ENCODE measurements around the gene SGTA. TPM values are rescaled to one million over a fixed set of nuclear protein-coding genes. Genes with fewer than 3 reads are reported as not detected.

The SGTA gene
- total and polyA plus RNA-seq, 2 experiments from 2014 or later = 71.6 to 102 TPM

DNA sequence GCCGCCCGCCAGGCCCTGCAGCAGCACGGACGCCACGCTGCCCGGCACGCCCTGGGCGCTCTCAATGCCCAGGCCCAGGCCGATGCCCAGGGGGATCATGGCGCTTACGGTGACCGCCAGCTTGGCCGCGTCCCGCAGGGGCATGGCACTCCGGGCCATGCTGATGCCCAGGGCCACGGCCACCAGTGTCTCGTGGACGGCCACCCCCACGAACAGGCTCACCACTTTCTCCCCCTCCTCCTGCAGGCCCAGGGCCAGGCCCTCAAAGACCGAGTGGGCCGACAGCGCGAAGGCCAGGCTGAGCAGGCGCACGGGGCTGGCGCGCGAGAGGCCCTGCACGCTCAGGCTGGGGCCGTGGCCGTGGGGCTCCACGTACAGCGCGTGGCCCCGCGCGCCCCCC, 50.2 kb downstream of the SGTA start:
- no peak for ATAC-seq
- peaks cover 23% of the 10 kb centered on the region for H3K27me3 Mint-ChIP-seq (ENCODE audit: insufficient read depth, low read depth, poor library complexity)
- no peaks in the 10 kb centered on the region; the same call in 1 of the 2 replicates for H3K36me3 ChIP-seq (ENCODE audit: insufficient read depth)
- no peak overlapping the region for H3K27ac Mint-ChIP-seq
- DNase-seq (ENCODE audit: low spot score) = no peak
- H2AFZ ChIP-seq = no peak overlapping the region
- no peak for TF ChIP-seq CREB1 (CRISPR knock-in tag; IDR thresholded peaks at IDR 0.05; ENCODE audit: low read depth)
- TF ChIP-seq, protein P1, sequence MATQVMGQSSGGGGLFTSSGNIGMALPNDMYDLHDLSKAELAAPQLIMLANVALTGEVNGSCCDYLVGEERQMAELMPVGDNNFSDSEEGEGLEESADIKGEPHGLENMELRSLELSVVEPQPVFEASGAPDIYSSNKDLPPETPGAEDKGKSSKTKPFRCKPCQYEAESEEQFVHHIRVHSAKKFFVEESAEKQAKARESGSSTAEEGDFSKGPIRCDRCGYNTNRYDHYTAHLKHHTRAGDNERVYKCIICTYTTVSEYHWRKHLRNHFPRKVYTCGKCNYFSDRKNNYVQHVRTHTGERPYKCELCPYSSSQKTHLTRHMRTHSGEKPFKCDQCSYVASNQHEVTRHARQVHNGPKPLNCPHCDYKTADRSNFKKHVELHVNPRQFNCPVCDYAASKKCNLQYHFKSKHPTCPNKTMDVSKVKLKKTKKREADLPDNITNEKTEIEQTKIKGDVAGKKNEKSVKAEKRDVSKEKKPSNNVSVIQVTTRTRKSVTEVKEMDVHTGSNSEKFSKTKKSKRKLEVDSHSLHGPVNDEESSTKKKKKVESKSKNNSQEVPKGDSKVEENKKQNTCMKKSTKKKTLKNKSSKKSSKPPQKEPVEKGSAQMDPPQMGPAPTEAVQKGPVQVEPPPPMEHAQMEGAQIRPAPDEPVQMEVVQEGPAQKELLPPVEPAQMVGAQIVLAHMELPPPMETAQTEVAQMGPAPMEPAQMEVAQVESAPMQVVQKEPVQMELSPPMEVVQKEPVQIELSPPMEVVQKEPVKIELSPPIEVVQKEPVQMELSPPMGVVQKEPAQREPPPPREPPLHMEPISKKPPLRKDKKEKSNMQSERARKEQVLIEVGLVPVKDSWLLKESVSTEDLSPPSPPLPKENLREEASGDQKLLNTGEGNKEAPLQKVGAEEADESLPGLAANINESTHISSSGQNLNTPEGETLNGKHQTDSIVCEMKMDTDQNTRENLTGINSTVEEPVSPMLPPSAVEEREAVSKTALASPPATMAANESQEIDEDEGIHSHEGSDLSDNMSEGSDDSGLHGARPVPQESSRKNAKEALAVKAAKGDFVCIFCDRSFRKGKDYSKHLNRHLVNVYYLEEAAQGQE (IDR thresholded peaks at IDR 0.05; ENCODE audit: unreplicated experiment) = no peak
- TF ChIP-seq JUNB (IDR thresholded peaks at IDR 0.05; ENCODE audit: unreplicated experiment) = no peak
- TF ChIP-seq, protein P2, sequence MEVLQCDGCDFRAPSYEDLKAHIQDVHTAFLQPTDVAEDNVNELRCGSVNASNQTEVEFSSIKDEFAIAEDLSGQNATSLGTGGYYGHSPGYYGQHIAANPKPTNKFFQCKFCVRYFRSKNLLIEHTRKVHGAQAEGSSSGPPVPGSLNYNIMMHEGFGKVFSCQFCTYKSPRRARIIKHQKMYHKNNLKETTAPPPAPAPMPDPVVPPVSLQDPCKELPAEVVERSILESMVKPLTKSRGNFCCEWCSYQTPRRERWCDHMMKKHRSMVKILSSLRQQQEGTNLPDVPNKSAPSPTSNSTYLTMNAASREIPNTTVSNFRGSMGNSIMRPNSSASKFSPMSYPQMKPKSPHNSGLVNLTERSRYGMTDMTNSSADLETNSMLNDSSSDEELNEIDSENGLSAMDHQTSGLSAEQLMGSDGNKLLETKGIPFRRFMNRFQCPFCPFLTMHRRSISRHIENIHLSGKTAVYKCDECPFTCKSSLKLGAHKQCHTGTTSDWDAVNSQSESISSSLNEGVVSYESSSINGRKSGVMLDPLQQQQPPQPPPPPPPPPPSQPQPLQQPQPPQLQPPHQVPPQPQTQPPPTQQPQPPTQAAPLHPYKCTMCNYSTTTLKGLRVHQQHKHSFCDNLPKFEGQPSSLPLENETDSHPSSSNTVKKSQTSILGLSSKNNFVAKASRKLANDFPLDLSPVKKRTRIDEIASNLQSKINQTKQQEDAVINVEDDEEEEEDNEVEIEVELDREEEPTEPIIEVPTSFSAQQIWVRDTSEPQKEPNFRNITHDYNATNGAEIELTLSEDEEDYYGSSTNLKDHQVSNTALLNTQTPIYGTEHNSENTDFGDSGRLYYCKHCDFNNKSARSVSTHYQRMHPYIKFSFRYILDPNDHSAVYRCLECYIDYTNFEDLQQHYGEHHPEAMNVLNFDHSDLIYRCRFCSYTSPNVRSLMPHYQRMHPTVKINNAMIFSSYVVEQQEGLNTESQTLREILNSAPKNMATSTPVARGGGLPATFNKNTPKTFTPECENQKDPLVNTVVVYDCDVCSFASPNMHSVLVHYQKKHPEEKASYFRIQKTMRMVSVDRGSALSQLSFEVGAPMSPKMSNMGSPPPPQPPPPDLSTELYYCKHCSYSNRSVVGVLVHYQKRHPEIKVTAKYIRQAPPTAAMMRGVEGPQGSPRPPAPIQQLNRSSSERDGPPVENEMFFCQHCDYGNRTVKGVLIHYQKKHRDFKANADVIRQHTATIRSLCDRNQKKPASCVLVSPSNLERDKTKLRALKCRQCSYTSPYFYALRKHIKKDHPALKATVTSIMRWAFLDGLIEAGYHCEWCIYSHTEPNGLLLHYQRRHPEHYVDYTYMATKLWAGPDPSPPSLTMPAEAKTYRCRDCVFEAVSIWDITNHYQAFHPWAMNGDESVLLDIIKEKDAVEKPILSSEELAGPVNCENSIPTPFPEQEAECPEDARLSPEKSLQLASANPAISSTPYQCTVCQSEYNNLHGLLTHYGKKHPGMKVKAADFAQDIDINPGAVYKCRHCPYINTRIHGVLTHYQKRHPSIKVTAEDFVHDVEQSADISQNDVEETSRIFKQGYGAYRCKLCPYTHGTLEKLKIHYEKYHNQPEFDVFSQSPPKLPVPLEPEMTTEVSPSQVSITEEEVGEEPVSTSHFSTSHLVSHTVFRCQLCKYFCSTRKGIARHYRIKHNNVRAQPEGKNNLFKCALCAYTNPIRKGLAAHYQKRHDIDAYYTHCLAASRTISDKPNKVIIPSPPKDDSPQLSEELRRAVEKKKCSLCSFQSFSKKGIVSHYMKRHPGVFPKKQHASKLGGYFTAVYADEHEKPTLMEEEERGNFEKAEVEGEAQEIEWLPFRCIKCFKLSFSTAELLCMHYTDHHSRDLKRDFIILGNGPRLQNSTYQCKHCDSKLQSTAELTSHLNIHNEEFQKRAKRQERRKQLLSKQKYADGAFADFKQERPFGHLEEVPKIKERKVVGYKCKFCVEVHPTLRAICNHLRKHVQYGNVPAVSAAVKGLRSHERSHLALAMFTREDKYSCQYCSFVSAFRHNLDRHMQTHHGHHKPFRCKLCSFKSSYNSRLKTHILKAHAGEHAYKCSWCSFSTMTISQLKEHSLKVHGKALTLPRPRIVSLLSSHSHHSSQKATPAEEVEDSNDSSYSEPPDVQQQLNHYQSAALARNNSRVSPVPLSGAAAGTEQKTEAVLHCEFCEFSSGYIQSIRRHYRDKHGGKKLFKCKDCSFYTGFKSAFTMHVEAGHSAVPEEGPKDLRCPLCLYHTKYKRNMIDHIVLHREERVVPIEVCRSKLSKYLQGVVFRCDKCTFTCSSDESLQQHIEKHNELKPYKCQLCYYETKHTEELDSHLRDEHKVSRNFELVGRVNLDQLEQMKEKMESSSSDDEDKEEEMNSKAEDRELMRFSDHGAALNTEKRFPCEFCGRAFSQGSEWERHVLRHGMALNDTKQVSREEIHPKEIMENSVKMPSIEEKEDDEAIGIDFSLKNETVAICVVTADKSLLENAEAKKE (CRISPR knock-in tag; IDR thresholded peaks at IDR 0.05) = no peak
- TF ChIP-seq, protein P3, sequence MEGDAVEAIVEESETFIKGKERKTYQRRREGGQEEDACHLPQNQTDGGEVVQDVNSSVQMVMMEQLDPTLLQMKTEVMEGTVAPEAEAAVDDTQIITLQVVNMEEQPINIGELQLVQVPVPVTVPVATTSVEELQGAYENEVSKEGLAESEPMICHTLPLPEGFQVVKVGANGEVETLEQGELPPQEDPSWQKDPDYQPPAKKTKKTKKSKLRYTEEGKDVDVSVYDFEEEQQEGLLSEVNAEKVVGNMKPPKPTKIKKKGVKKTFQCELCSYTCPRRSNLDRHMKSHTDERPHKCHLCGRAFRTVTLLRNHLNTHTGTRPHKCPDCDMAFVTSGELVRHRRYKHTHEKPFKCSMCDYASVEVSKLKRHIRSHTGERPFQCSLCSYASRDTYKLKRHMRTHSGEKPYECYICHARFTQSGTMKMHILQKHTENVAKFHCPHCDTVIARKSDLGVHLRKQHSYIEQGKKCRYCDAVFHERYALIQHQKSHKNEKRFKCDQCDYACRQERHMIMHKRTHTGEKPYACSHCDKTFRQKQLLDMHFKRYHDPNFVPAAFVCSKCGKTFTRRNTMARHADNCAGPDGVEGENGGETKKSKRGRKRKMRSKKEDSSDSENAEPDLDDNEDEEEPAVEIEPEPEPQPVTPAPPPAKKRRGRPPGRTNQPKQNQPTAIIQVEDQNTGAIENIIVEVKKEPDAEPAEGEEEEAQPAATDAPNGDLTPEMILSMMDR (conservative IDR thresholded peaks at IDR 0.05; ENCODE audit: low read depth in 2 of 2) = no peak
- TF ChIP-seq STAT1 (IDR thresholded peaks at IDR 0.05; ENCODE audit: unreplicated experiment) = no peak
- no peak for TF ChIP-seq EZH2 (IDR thresholded peaks at IDR 0.05; ENCODE audit: low read depth, unreplicated experiment)
- TF ChIP-seq NANOG (IDR thresholded peaks at IDR 0.05; ENCODE audit: borderline replicate concordance) = no peak
- TF ChIP-seq POLR2AphosphoS5 (IDR thresholded peaks at IDR 0.05; ENCODE audit: low read depth) = no peak
- TF ChIP-seq ZNF331 (CRISPR knock-in tag; IDR thresholded peaks at IDR 0.05; ENCODE audit: low read depth) = no peak
- no peak for TF ChIP-seq ZNF114 (CRISPR knock-in tag; IDR thresholded peaks at IDR 0.05)
- TF ChIP-seq, protein P4, sequence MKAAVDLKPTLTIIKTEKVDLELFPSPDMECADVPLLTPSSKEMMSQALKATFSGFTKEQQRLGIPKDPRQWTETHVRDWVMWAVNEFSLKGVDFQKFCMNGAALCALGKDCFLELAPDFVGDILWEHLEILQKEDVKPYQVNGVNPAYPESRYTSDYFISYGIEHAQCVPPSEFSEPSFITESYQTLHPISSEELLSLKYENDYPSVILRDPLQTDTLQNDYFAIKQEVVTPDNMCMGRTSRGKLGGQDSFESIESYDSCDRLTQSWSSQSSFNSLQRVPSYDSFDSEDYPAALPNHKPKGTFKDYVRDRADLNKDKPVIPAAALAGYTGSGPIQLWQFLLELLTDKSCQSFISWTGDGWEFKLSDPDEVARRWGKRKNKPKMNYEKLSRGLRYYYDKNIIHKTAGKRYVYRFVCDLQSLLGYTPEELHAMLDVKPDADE (IDR thresholded peaks at IDR 0.05) = no peak
- no peak for TF ChIP-seq EZH2phosphoT487 (IDR thresholded peaks at IDR 0.05; ENCODE audit: unreplicated experiment)
- H3K36me3 Mint-ChIP-seq (ENCODE audit: low read depth) = peaks cover 35% of the 10 kb centered on the region
- no peak overlapping the region for H3K4me3 Mint-ChIP-seq
- H3K9me2 ChIP-seq (ENCODE audit: insufficient read depth) = no peaks in the 10 kb centered on the region
- no peaks in the 10 kb centered on the region for H3K27me3 ChIP-seq (ENCODE audit: insufficient read depth)
- no peaks in the 10 kb centered on the region for H3K9me3 Mint-ChIP-seq
- H3F3A ChIP-seq (replicated peaks; ENCODE audit: low read depth) = no peaks in the 10 kb centered on the region
- H3K27ac ChIP-seq (ENCODE audit: low read depth) = no peak overlapping the region
- no peak overlapping the region for H3K4me2 ChIP-seq
- no peaks in the 10 kb centered on the region for H3K4me1 ChIP-seq (ENCODE audit: insufficient read depth)
- no peaks in the 10 kb centered on the region for H3K79me2 ChIP-seq (replicated peaks; ENCODE audit: insufficient read depth)
- no peaks in the 10 kb centered on the region; the same call in none of the 2 replicates for H4K20me1 ChIP-seq (replicated peaks; ENCODE audit: insufficient read depth)
- H3K4me1 Mint-ChIP-seq = no peaks in the 10 kb centered on the region
- no peak overlapping the region for H3K4me3 ChIP-seq
